Measurements from ENCODE around the gene DKKL1.
"Not testable (repeated sequence)": the region's sequence is repeated elsewhere in the genome, so short reads cannot be mapped to it uniquely, and the experiment has no call there.

Gene DKKL1

DNA sequence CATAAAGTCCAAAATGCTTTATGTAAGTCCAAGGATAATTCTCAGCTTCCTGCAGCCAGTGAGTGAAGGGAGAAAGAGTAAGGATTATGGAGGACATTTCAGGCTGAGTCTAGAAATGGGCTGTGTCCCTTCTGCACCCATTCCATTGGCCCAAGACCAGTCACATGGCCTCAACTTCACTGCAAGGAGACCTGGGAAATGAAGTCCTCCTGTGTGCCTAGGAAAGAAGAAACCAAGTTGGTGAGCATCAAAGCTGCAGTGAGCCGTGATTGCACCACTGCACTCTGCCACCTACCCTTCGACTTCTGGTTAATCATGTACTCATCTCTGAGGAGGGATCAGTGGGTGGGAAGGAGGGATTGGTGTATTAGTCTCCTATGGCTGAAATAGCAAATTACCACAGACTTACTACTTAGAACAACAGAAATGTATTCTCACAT is 32.0 kb upstream of the DKKL1 start:
- Histone ChIP-seq H3K4me3 (ENCODE audit: low read depth, low read length, poor library complexity, severe bottlenecking) (peak overlapping the region; percentile 35), H3K4me1 (ENCODE audit: insufficient read depth, low read length, severe bottlenecking) (peaks cover 96% of the 10 kb centered on the region), H3K9me2 (ENCODE audit: low read depth, low read length) (no peaks in the 10 kb centered on the region), H3K4me2 (ENCODE audit: low read length) (peak overlapping the region; percentile 75), H3K36me3 (ENCODE audit: insufficient read depth, low read length) (peaks cover 10% of the 10 kb centered on the region; the same call in 1 of the 2 replicates), H3F3A (ENCODE audit: insufficient read depth, low read length) (0 out of 2 replicates have a peak, but pooled peaks cover 4% of the 10 kb centered on the region), H3K27ac (ENCODE audit: low read depth, low read length, poor library complexity, severe bottlenecking) (peak overlapping the region; percentile 96), H3K27me3 (ENCODE audit: insufficient read depth, low read length) (no peaks in the 10 kb centered on the region), H3K9ac (ENCODE audit: low read length) (peak overlapping the region; percentile 52; the same call in 1 of the 2 replicates), H3K9me3 (ENCODE audit: low read length) (no peaks in the 10 kb centered on the region), H4K20me1 (ENCODE audit: insufficient read depth, low read length) (no peaks in the 10 kb centered on the region), H3K79me2 (ENCODE audit: insufficient read depth, low read length) (peaks cover 5% of the 10 kb centered on the region; the same call in 1 of the 2 replicates), H2AFZ (ENCODE audit: low read length) (no peak overlapping the region)
- TF ChIP-seq, protein P1, sequence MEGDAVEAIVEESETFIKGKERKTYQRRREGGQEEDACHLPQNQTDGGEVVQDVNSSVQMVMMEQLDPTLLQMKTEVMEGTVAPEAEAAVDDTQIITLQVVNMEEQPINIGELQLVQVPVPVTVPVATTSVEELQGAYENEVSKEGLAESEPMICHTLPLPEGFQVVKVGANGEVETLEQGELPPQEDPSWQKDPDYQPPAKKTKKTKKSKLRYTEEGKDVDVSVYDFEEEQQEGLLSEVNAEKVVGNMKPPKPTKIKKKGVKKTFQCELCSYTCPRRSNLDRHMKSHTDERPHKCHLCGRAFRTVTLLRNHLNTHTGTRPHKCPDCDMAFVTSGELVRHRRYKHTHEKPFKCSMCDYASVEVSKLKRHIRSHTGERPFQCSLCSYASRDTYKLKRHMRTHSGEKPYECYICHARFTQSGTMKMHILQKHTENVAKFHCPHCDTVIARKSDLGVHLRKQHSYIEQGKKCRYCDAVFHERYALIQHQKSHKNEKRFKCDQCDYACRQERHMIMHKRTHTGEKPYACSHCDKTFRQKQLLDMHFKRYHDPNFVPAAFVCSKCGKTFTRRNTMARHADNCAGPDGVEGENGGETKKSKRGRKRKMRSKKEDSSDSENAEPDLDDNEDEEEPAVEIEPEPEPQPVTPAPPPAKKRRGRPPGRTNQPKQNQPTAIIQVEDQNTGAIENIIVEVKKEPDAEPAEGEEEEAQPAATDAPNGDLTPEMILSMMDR (IDR thresholded peaks at IDR 0.05; ENCODE audit: low read length) = no peak
- no peak for TF ChIP-seq EZH2 (IDR thresholded peaks at IDR 0.05; ENCODE audit: borderline replicate concordance, low read length)

DNA sequence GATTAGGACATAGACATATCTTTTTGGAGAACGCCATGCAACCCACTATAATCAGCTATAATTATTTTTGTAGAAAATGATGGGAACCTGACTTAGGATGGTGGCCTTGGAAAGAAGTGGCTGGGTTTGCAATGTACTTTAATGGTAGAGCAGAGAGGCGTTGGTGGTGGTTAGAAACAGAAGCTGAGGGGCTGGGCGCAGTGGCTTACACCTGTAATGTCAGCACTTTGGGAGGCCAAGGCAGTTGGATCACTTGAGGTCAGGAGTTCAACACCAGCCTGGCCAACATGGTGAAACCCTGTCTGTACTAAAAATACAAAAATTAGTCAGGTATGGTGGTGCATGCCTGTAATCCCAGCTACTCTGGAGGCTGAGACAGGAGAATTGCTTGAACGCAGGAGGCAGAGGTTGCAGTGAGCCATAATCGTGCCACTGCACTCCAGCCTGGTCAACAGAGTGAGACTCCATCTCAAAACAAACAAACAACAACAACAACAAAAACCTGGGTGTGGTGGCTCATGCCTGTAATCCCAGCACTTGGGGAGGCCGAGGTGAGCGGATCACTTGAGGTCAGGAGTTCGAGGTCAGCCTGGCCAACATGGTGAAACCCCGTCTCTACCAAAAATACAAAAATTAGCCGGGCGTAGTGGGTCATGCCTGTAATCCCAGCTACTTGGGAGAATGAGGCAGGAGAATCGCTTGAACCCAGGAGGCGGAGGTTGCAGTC is 30.8 kb upstream of the DKKL1 start:
- H3K9ac ChIP-seq (ENCODE audit: low read length) = peak overlapping the region; percentile 73; the same call in 1 of the 2 replicates
- H3K9me2 ChIP-seq (ENCODE audit: low read depth, low read length); H3F3A ChIP-seq (ENCODE audit: insufficient read depth, low read length); H4K20me1 ChIP-seq (ENCODE audit: insufficient read depth, low read length); H3K27me3 ChIP-seq (ENCODE audit: insufficient read depth, low read length); H3K9me3 ChIP-seq (ENCODE audit: low read length); H2AFZ ChIP-seq (ENCODE audit: low read length); H3K79me2 ChIP-seq (ENCODE audit: insufficient read depth, low read length): not testable (repeated sequence)
- peak overlapping the region; percentile 96 for H3K27ac ChIP-seq (ENCODE audit: low read depth, low read length, poor library complexity, severe bottlenecking)
- H3K4me1 ChIP-seq (ENCODE audit: insufficient read depth, low read length, severe bottlenecking) = peaks cover 96% of the 10 kb centered on the region
- peak overlapping the region; percentile 84 for H3K4me3 ChIP-seq (ENCODE audit: low read depth, low read length, poor library complexity, severe bottlenecking)
- peak overlapping the region; percentile 78 for H3K4me2 ChIP-seq (ENCODE audit: low read length)
- H3K36me3 ChIP-seq (ENCODE audit: insufficient read depth, low read length) = peaks cover 22% of the 10 kb centered on the region

DNA sequence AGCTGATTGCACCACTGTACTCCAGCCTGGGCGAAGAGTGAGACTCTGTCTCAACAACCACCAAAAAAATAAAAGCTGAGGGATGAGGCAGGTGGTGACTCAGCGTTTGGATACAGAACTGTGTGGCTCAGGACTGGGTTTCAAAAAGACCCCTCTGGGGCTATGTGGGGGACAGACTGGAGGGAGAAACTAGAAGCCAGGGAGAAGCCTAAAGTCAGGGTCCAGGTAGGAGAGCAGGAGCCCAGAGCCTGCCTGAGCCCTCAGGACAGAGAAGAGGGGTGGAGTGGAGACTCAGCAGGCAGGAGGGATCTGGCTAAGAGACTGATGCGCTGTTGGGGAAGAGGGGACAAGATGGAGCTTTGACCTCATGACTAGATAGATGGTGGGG is 30.3 kb upstream of the DKKL1 start:
- Histone ChIP-seq H3K27ac (ENCODE audit: low read depth, low read length, poor library complexity, severe bottlenecking) (peak overlapping the region; percentile 96), H2AFZ (ENCODE audit: low read length) (no peak overlapping the region), H3K9ac (ENCODE audit: low read length) (peak overlapping the region; percentile 73), H3K9me3 (ENCODE audit: low read length) (no peaks in the 10 kb centered on the region), H3K4me1 (ENCODE audit: insufficient read depth, low read length, severe bottlenecking) (peaks cover 96% of the 10 kb centered on the region), H3K36me3 (ENCODE audit: insufficient read depth, low read length) (peaks cover 28% of the 10 kb centered on the region), H3K79me2 (ENCODE audit: insufficient read depth, low read length) (peaks cover 5% of the 10 kb centered on the region; the same call in 1 of the 2 replicates), H4K20me1 (ENCODE audit: insufficient read depth, low read length) (no peaks in the 10 kb centered on the region), H3F3A (ENCODE audit: insufficient read depth, low read length) (0 out of 2 replicates have a peak, but pooled peaks cover 4% of the 10 kb centered on the region), H3K4me3 (ENCODE audit: low read depth, low read length, poor library complexity, severe bottlenecking) (peak overlapping the region; percentile 84), H3K9me2 (ENCODE audit: low read depth, low read length) (no peaks in the 10 kb centered on the region), H3K27me3 (ENCODE audit: insufficient read depth, low read length) (no peaks in the 10 kb centered on the region), H3K4me2 (ENCODE audit: low read length) (peak overlapping the region; percentile 78)
- no peak for TF ChIP-seq EZH2 (IDR thresholded peaks at IDR 0.05; ENCODE audit: borderline replicate concordance, low read length)
- TF ChIP-seq, protein P1 (IDR thresholded peaks at IDR 0.05; ENCODE audit: low read length) = no peak
